Loucy (cell line): Measurements from ENCODE around the gene ACAD10.
"Not testable (repeated sequence)": the region's sequence is repeated elsewhere in the genome, so short reads cannot be mapped to it uniquely, and the experiment has no call there.

Experiments
- H2AFZ ChIP-seq: fragments of 200-600 bp; sonication (generic); 2 replicates; pipeline ENCODE4 v1.6.0; 2016; ENCODE audit warnings: antibody characterized with exemption, mild to moderate bottlenecking, low read length, moderate library complexity
- H3F3A ChIP-seq: fragments of 200-600 bp; 2 replicates; pipeline ENCODE4 v1.6.0; 2016; ENCODE audit warnings: antibody characterized with exemption, low read depth, mild to moderate bottlenecking
- H3K27me3 ChIP-seq: fragments of 200-600 bp; sonication (generic); 2 replicates; pipeline ENCODE4 v1.6.1; 2014; ENCODE audit warnings: low read length, mild to moderate bottlenecking; ENCODE audit not compliant: insufficient read depth, poor library complexity, severe bottlenecking
- H3K36me3 ChIP-seq: fragments of 200-600 bp; sonication (generic); 2 replicates; pipeline ENCODE4 v1.6.1; 2016; ENCODE audit warnings: low read length; ENCODE audit not compliant: insufficient read depth
- H3K4me1 ChIP-seq: fragments of 200-600 bp; sonication (generic); 2 replicates; pipeline ENCODE4 v1.5.1; 2014; ENCODE audit warnings: low read length, mild to moderate bottlenecking; ENCODE audit not compliant: insufficient read depth, poor library complexity, severe bottlenecking
- H3K4me2 ChIP-seq: fragments of 200-600 bp; sonication (generic); 2 replicates; pipeline ENCODE4 v1.6.0; 2014; ENCODE audit warnings: antibody characterized with exemption, low read length, low read depth, mild to moderate bottlenecking; ENCODE audit not compliant: poor library complexity, severe bottlenecking
- H3K4me3 ChIP-seq: fragments of 200-600 bp; sonication (generic); 2 replicates; pipeline ENCODE4 v1.5.1; 2014; ENCODE audit warnings: low read length, mild to moderate bottlenecking, mixed read lengths; ENCODE audit not compliant: poor library complexity, severe bottlenecking
- H3K79me2 ChIP-seq: fragments of 200-600 bp; sonication (generic); 2 replicates; pipeline ENCODE4 v1.6.1; 2014; ENCODE audit warnings: low read length; ENCODE audit not compliant: insufficient read depth
- H3K9ac ChIP-seq: fragments of 200-600 bp; sonication (generic); 2 replicates; pipeline ENCODE4 v1.6.0; 2014; ENCODE audit warnings: mild to moderate bottlenecking, low read depth, low read length, moderate library complexity; ENCODE audit not compliant: poor library complexity, severe bottlenecking
- H3K9me2 ChIP-seq: fragments of 200-600 bp; sonication (generic); replicated peaks from 2 replicates; pipeline ENCODE4 v1.6.1; 2016; ENCODE audit warnings: low read depth, low read length, mixed read lengths
- H3K9me3 ChIP-seq: fragments of 200-600 bp; sonication (generic); 2 replicates; pipeline ENCODE4 v1.6.1; 2014; ENCODE audit warnings: mild to moderate bottlenecking, antibody characterized with exemption, low read length, low read depth; ENCODE audit not compliant: insufficient read depth
- H4K20me1 ChIP-seq: fragments of 200-600 bp; sonication (generic); 2 replicates; pipeline ENCODE4 v1.6.0; 2014; ENCODE audit warnings: antibody characterized with exemption, low read length, mild to moderate bottlenecking; ENCODE audit not compliant: insufficient read depth, poor library complexity, severe bottlenecking
- CTCF ChIP-seq: fragments of 200-600 bp; sonication (generic); conservative IDR thresholded peaks from 2 replicates; pipeline ENCODE4 v1.5.1; 2014; ENCODE audit warnings: mild to moderate bottlenecking, antibody characterized with exemption, low read length
- EZH2phosphoT487 ChIP-seq: fragments of 200-600 bp; IDR thresholded peaks from 2 replicates; pipeline ENCODE4 v1.6.1; 2018; ENCODE audit warnings: antibody characterized with exemption, mild to moderate bottlenecking, moderate library complexity, borderline replicate concordance

Gene ACAD10

DNA sequence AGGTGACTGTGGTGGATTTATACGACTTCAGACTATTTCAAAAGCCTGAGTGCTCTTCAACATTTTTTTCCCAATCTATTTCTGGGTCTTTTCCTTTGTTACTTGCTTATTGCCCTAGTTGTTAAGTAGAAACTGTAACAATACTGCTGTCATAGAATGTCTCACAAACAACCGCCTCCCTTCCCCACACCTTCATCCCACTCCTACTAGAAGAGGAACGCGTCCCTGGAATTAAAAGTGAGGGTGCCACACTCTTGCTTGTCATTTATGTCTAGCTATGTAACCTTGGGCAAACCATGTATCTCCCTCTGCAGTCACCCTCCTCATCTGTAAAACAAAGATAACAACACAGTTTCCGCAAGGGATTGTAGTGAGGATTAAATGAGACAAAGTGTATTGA lies 8.7 kb upstream of the ACAD10 start:
- no peak overlapping the region for H3K4me2 ChIP-seq
- H3K9ac ChIP-seq = no peak overlapping the region
- H3K4me3 ChIP-seq = no peak overlapping the region
- no peaks in the 10 kb centered on the region for H3K9me3 ChIP-seq
- peaks cover 68% of the 10 kb centered on the region; the same call in 1 of the 2 replicates for H3K36me3 ChIP-seq
- H3K4me1 ChIP-seq = no peaks in the 10 kb centered on the region
- TF ChIP-seq EZH2phosphoT487 (no peak), CTCF (no peak)
- H3K79me2 ChIP-seq = peaks cover 10% of the 10 kb centered on the region; the same call in 1 of the 2 replicates
- no peak overlapping the region for H2AFZ ChIP-seq
- no peaks in the 10 kb centered on the region for H4K20me1 ChIP-seq
- H3K27me3 ChIP-seq = no peaks in the 10 kb centered on the region
- no peaks in the 10 kb centered on the region for H3F3A ChIP-seq
- H3K9me2 ChIP-seq = no peaks in the 10 kb centered on the region

DNA sequence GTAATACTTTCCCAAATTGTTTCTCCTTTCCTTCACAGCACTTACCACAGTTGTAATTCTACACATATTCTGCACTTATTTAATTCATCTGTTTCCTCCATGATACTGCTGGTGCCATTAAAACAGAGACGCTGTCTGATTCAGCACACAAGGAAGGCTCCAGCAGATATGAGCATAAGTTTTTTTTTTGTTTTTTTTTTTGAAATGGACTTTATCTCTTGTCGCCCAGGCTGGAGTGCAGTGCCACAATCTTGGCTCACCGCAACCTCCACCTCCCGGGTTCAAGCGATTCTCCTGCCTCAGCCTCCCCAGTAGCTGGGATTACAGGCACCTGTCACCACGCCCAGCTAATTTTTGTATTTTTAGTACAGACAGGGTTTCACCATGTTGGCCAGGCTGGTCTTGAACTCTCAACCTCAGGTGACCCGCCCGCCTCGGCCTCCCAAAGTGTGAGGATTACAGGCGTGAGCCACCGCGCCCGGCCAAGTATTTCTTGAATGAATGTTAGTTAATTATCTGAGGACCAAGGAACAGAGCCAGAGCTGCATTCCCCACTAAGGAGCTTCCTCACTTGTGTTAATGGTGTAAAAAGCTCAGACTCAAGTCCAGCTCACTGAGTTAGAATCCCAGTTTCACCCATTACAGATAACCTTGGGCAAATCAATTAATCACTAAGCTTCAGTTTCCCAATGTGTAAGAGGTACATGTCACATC lies 1.2 kb upstream of the ACAD10 start:
- Histone ChIP-seq H3K79me2 (peaks cover 49% of the 10 kb centered on the region), H3K4me2 (peak overlapping the region; percentile 86), H3K4me1 (peaks cover 25% of the 10 kb centered on the region), H3K36me3 (peaks cover 28% of the 10 kb centered on the region; the same call in 1 of the 2 replicates), H3K9ac (peak overlapping the region; percentile 93), H3K4me3 (peak overlapping the region; percentile 99), H4K20me1 (peaks cover 25% of the 10 kb centered on the region)
- not testable (repeated sequence) for H3K9me3 ChIP-seq, H3K27me3 ChIP-seq, H3K9me2 ChIP-seq, H3F3A ChIP-seq, H2AFZ ChIP-seq

GRCh38 chr12:111685322-111685810 lies 487 bp upstream of the ACAD10 start:
- Histone ChIP-seq H3K27me3 (no peaks in the 10 kb centered on the region), H3K9me3 (no peaks in the 10 kb centered on the region), H3K9me2 (no peaks in the 10 kb centered on the region), H3K9ac (peak overlapping the region; percentile 93), H4K20me1 (peaks cover 25% of the 10 kb centered on the region), H3K36me3 (peaks cover 24% of the 10 kb centered on the region; the same call in 1 of the 2 replicates), H3K4me3 (peak overlapping the region; percentile 99), H3F3A (no peaks in the 10 kb centered on the region; the same call in 1 of the 2 replicates), H3K4me1 (peaks cover 25% of the 10 kb centered on the region), H2AFZ (peak overlapping the region; percentile 56), H3K79me2 (peaks cover 49% of the 10 kb centered on the region), H3K4me2 (peak overlapping the region; percentile 86)
- TF ChIP-seq EZH2phosphoT487 = no peak
- no peak for TF ChIP-seq CTCF
